DND-41 (cell line): ENCODE data around the gene KDELR1.
A peak's percentile ranks its signal among the peaks of the same experiment; 100 is the strongest.

Source experiments
- ATAC-seq: fragments of 200-7000 bp; cut with Tn5 transposase; 3 replicates; pipeline ENCODE4 v1.9.1; 2021; ENCODE audit warnings: low read depth; ENCODE audit not compliant: insufficient read depth
- DNase-seq: peaks from one replicate; pipeline ENCODE4 v3.0.0-alpha.2; 2020
- H2AFZ ChIP-seq: 2 replicates; pipeline ENCODE4 v1.6.0; 2012; ENCODE audit warnings: low read depth, low read length
- H3K27ac ChIP-seq: 2 replicates; pipeline ENCODE4 v1.5.1; 2012; ENCODE audit warnings: low read length, inconsistent platforms
- H3K27me3 ChIP-seq: fragments of 200-600 bp; sonication (generic); 2 replicates; pipeline ENCODE4 v1.6.0; 2012; ENCODE audit warnings: low read length, mild to moderate bottlenecking, inconsistent platforms; ENCODE audit not compliant: insufficient read depth, poor library complexity
- H3K36me3 ChIP-seq: 2 replicates; pipeline ENCODE4 v1.5.1; 2012; ENCODE audit warnings: low read length, inconsistent platforms; ENCODE audit not compliant: insufficient read depth
- H3K4me1 ChIP-seq: 2 replicates; pipeline ENCODE4 v1.5.1; 2012; ENCODE audit warnings: mild to moderate bottlenecking, low read length; ENCODE audit not compliant: insufficient read depth
- H3K4me2 ChIP-seq: 2 replicates; pipeline ENCODE4 v1.6.0; 2012; ENCODE audit warnings: mild to moderate bottlenecking, moderate library complexity, low read length, inconsistent platforms; ENCODE audit not compliant: insufficient read depth
- H3K4me3 ChIP-seq, 2 experiments: fragments of 200-600 bp in 1 of 2; shearing (Covaris generic) in 1 of 2; 2 replicates each; pipeline ENCODE4 v1.5.1; 2012 to 2016; ENCODE audit warnings: inconsistent platforms in 2 of 2, low read length in 2 of 2, mild to moderate bottlenecking in 2 of 2, low read depth in 1 of 2, moderate library complexity in 1 of 2
- H3K79me2 ChIP-seq: 2 replicates; pipeline ENCODE4 v1.6.0; 2012; ENCODE audit warnings: low read length, inconsistent platforms; ENCODE audit not compliant: insufficient read depth
- H3K9ac ChIP-seq: 2 replicates; pipeline ENCODE4 v1.6.0; 2012; ENCODE audit warnings: low read depth, mild to moderate bottlenecking, inconsistent platforms, low read length, moderate library complexity
- H3K9me3 ChIP-seq: 2 replicates; pipeline ENCODE4 v1.5.1; 2012; ENCODE audit warnings: low read length, moderate library complexity, mild to moderate bottlenecking, inconsistent platforms; ENCODE audit not compliant: insufficient read depth, severe bottlenecking
- H4K20me1 ChIP-seq: 2 replicates; pipeline ENCODE4 v1.6.0; 2012; ENCODE audit warnings: low read length; ENCODE audit not compliant: insufficient read depth
- EZH2 ChIP-seq: IDR thresholded peaks from 3 replicates; pipeline ENCODE4 v1.6.1; 2012; ENCODE audit warnings: borderline replicate concordance, low read depth, mild to moderate bottlenecking, moderate library complexity, low read length, inconsistent platforms; ENCODE audit not compliant: severe bottlenecking
- TF ChIP-seq, protein P1 (sequence below): IDR thresholded peaks from 2 replicates; pipeline ENCODE4 v1.5.1; 2012; ENCODE audit warnings: borderline replicate concordance, low read length, moderate library complexity, mild to moderate bottlenecking; ENCODE audit not compliant: poor library complexity, severe bottlenecking; ENCODE audit errors: extremely low read depth

KDELR1 gene

DNA sequence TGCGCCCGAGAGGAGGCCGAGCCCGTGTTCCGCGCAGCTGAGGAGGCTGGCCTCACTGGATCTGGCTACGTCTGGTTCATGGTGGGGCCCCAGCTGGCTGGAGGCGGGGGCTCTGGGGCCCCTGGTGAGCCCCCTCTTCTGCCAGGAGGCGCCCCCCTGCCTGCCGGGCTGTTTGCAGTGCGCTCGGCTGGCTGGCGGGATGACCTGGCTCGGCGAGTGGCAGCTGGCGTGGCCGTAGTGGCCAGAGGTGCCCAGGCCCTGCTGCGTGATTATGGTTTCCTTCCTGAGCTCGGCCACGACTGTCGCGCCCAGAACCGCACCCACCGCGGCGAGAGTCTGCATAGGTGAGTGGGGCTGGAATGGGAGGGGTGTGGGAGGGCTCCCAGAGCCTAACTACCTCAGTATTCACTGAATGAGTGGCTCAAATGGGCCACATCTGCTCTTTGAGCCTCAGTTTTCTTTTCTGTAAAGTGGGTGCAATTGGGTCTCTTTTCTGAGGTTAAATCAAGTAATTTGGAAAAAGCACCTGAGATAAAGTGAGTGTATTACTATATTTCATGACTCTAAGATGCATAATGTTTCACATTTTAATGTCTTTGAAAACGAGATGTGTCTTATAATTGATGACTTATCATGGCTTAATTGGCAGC, 13.8 kb upstream of the KDELR1 start:
- H3K27ac ChIP-seq = no peak overlapping the region
- no peak overlapping the region for H3K4me2 ChIP-seq
- H3K4me3 ChIP-seq = no peak overlapping the region
- no peak overlapping the region for H3K9ac ChIP-seq
- H3K9me3 ChIP-seq = no peaks in the 10 kb centered on the region
- no peaks in the 10 kb centered on the region for H4K20me1 ChIP-seq
- TF ChIP-seq, protein P1, sequence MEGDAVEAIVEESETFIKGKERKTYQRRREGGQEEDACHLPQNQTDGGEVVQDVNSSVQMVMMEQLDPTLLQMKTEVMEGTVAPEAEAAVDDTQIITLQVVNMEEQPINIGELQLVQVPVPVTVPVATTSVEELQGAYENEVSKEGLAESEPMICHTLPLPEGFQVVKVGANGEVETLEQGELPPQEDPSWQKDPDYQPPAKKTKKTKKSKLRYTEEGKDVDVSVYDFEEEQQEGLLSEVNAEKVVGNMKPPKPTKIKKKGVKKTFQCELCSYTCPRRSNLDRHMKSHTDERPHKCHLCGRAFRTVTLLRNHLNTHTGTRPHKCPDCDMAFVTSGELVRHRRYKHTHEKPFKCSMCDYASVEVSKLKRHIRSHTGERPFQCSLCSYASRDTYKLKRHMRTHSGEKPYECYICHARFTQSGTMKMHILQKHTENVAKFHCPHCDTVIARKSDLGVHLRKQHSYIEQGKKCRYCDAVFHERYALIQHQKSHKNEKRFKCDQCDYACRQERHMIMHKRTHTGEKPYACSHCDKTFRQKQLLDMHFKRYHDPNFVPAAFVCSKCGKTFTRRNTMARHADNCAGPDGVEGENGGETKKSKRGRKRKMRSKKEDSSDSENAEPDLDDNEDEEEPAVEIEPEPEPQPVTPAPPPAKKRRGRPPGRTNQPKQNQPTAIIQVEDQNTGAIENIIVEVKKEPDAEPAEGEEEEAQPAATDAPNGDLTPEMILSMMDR = no peak
- TF ChIP-seq EZH2 = no peak
- H3K36me3 ChIP-seq = no peaks in the 10 kb centered on the region
- DNase-seq = no peak
- H3K4me1 ChIP-seq = no peaks in the 10 kb centered on the region
- no peaks in the 10 kb centered on the region for H3K27me3 ChIP-seq
- no peak for ATAC-seq
- H2AFZ ChIP-seq = no peak overlapping the region
- H3K79me2 ChIP-seq = no peaks in the 10 kb centered on the region

DNA sequence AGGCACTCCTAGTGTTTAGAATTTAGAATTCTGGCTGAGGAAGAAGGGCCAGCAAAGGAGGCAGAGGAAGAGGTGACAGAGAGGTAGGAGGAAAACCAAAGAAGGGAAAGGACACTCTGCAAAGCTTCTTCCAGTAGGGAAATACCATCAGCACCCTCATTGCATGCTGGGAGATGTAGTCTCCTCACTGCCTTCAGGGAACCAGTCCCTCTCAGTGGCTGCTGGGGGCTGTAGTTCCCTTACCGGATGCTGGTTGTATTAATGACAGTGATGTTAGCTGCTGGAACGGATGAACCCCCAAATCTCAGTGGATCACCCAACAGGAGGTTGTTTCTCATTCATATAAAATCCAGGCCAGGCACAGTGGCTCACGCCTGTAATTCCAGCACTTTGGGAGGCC, 12.3 kb upstream of the KDELR1 start:
- no peaks in the 10 kb centered on the region for H4K20me1 ChIP-seq
- H3K4me2 ChIP-seq = no peak overlapping the region
- no peaks in the 10 kb centered on the region for H3K9me3 ChIP-seq
- no peak overlapping the region for H3K9ac ChIP-seq
- TF ChIP-seq EZH2 = no peak
- TF ChIP-seq, protein P1 = no peak
- no peaks in the 10 kb centered on the region for H3K4me1 ChIP-seq
- ATAC-seq (peak; percentile 89), DNase-seq (peak; percentile 56)
- H3K4me3 ChIP-seq = no peak overlapping the region
- no peaks in the 10 kb centered on the region for H3K79me2 ChIP-seq
- H2AFZ ChIP-seq = peak overlapping the region; percentile 52
- H3K27ac ChIP-seq = no peak overlapping the region
- no peaks in the 10 kb centered on the region for H3K27me3 ChIP-seq
- no peaks in the 10 kb centered on the region for H3K36me3 ChIP-seq

DNA sequence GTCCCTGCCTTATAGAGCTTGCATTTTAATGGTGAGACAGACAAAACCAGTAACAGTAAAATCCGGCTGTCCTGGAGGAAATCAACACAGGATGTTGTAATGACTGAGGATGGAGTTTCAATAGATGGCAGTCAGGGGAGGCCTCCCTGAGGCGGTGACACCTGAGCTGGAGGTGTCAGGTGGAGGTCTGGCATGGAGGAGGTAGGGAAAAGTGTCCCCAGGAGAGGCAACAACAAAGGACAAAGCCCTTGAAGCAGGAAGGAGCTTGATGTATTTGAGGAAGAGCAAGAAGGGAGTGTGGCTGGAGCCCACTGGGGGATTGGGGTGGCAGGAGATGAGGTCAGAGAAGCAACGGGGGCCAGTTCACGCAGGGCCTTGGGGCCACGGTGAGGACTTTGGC, 9.9 kb upstream of the KDELR1 start:
- no peak for TF ChIP-seq EZH2
- TF ChIP-seq, protein P1 = no peak
- Histone ChIP-seq H3K4me1 (no peaks in the 10 kb centered on the region), H3K79me2 (no peaks in the 10 kb centered on the region), H3K27me3 (peaks cover 12% of the 10 kb centered on the region), H2AFZ (no peak overlapping the region), H3K9ac (no peak overlapping the region), H4K20me1 (no peaks in the 10 kb centered on the region), H3K4me2 (no peak overlapping the region), H3K27ac (no peak overlapping the region), H3K36me3 (no peaks in the 10 kb centered on the region), H3K4me3 (no peak overlapping the region), H3K9me3 (no peaks in the 10 kb centered on the region)
- ATAC-seq = no peak
- no peak for DNase-seq
